Measurements from ENCODE around the gene RXFP2.

The RXFP2 gene

GRCh38 chr13:31767175-31767900, 28.0 kb downstream of the RXFP2 start:
- TF ChIP-seq, protein P1, sequence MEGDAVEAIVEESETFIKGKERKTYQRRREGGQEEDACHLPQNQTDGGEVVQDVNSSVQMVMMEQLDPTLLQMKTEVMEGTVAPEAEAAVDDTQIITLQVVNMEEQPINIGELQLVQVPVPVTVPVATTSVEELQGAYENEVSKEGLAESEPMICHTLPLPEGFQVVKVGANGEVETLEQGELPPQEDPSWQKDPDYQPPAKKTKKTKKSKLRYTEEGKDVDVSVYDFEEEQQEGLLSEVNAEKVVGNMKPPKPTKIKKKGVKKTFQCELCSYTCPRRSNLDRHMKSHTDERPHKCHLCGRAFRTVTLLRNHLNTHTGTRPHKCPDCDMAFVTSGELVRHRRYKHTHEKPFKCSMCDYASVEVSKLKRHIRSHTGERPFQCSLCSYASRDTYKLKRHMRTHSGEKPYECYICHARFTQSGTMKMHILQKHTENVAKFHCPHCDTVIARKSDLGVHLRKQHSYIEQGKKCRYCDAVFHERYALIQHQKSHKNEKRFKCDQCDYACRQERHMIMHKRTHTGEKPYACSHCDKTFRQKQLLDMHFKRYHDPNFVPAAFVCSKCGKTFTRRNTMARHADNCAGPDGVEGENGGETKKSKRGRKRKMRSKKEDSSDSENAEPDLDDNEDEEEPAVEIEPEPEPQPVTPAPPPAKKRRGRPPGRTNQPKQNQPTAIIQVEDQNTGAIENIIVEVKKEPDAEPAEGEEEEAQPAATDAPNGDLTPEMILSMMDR (IDR thresholded peaks at IDR 0.05): no peak
- Histone ChIP-seq H3K27ac (no peak overlapping the region), H3K4me1 (ENCODE audit: control insufficient read depth in 1 of 2, insufficient read depth in 1 of 2, low read depth in 1 of 2, low read length in 1 of 2) (no peaks in the 10 kb centered on the region), H3K4me3 (ENCODE audit: low read depth in 1 of 2, low read length in 1 of 2) (no peak overlapping the region), H3K36me3 (no peaks in the 10 kb centered on the region), H3K27me3 (no peaks in the 10 kb centered on the region), H3K9me3 (no peaks in the 10 kb centered on the region)

DNA sequence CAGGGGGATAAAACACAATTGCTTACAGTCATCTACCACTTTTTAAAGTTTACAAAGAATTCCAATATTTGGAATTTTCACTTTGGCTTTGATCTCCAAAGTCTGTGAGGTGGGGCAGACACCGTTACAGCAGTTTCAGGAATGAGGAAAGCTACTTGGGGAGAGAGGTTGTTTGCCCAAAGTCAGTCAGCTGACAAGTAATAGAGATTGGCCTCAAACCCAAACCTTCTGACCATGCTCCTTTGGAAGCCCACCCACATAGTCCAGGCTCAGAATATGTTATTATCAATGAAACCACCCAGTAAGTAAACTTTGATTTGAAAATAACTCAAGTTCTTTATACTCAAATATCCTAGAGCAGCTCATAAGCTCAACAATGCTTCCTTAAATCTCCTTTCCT, 29.0 kb downstream of the RXFP2 start:
- no peak overlapping the region for H3K4me3 ChIP-seq (ENCODE audit: low read depth in 1 of 2, low read length in 1 of 2)
- H3K36me3 ChIP-seq: no peaks in the 10 kb centered on the region
- TF ChIP-seq, protein P1 (IDR thresholded peaks at IDR 0.05): no peak
- H3K9me3 ChIP-seq: no peaks in the 10 kb centered on the region
- H3K27me3 ChIP-seq: no peaks in the 10 kb centered on the region
- no peak overlapping the region for H3K27ac ChIP-seq
- no peaks in the 10 kb centered on the region for H3K4me1 ChIP-seq (ENCODE audit: control insufficient read depth in 1 of 2, insufficient read depth in 1 of 2, low read depth in 1 of 2, low read length in 1 of 2)

DNA sequence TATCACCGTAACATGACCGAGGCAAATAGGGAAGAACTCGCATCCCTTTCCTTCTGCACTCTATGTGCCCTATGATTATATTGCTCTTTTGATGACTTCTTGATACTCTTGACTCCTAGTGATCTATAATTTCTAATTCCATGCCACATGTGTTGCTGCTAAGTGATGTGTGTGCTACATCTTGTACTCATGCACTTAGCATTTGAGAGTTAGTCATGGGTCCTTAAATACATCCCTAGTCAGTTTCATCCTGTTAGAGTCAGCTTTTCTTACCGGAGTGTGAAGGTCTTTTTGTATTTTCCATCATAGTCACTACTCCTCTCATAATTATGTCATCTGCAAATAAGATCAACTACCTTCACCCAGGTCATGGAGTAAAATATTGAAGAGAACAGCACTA, 30.2 kb downstream of the RXFP2 start:
- H3K27ac ChIP-seq: no peak overlapping the region

DNA sequence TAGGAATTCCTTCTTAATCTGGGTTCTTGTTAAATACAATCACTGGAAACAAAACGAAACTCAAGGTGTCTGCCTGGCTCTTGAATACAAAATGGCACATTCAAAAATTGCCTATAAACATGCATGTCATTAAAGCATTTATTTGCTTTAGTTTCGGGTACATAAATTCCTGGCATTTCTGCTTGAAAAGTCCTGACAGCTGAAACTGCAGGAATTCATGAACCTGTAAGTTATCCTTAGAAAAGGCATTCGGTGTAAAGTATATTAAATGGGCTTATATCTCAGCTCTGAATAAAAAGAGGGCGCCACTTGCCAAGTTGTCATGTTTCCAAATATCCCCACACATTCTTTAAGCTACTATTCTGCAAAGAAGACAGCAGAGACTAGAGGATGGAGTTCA, 32.9 kb downstream of the RXFP2 start:
- TF ChIP-seq, protein P1 (IDR thresholded peaks at IDR 0.05): no peak
- Histone ChIP-seq H3K27me3 (no peaks in the 10 kb centered on the region), H3K4me3 (ENCODE audit: low read depth in 1 of 2, low read length in 1 of 2) (no peak overlapping the region), H3K9me3 (no peaks in the 10 kb centered on the region), H3K4me1 (ENCODE audit: control insufficient read depth in 1 of 2, insufficient read depth in 1 of 2, low read depth in 1 of 2, low read length in 1 of 2) (no peaks in the 10 kb centered on the region), H3K36me3 (no peaks in the 10 kb centered on the region), H3K27ac (no peak overlapping the region)

More for the DNA sequence above, 30.2 kb downstream of the RXFP2 start:
- Histone ChIP-seq H3K4me3 (ENCODE audit: low read depth in 1 of 2, low read length in 1 of 2) (no peak overlapping the region), H3K36me3 (no peaks in the 10 kb centered on the region), H3K27me3 (no peaks in the 10 kb centered on the region), H3K9me3 (no peaks in the 10 kb centered on the region), H3K4me1 (ENCODE audit: control insufficient read depth in 1 of 2, insufficient read depth in 1 of 2, low read depth in 1 of 2, low read length in 1 of 2) (no peaks in the 10 kb centered on the region)
- TF ChIP-seq, protein P1 (IDR thresholded peaks at IDR 0.05): no peak

DNA sequence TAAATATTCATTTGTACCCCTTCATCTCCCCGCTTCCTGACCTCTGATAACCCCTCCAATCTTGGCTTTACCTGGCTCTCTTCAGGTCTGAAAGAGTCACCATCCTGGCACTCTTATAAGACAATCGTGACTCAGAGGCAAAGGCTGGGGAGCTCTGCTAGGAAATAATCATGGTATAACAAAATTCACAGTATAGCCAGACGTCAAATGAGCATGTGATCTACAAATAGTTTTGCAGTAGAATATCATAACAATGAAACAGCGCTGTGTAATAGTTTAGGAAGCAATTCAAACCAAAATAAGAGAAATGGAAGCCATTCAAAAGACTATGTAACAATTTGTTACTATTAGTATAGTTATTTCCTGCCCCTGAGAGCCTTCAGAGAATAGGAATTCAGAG, 34.2 kb downstream of the RXFP2 start:
- no peak overlapping the region for H3K4me3 ChIP-seq (ENCODE audit: low read depth in 1 of 2, low read length in 1 of 2)
- no peaks in the 10 kb centered on the region for H3K27me3 ChIP-seq
- H3K4me1 ChIP-seq (ENCODE audit: control insufficient read depth in 1 of 2, insufficient read depth in 1 of 2, low read depth in 1 of 2, low read length in 1 of 2): no peaks in the 10 kb centered on the region
- no peak overlapping the region for H3K27ac ChIP-seq
- TF ChIP-seq, protein P1 (IDR thresholded peaks at IDR 0.05): no peak
- no peaks in the 10 kb centered on the region for H3K36me3 ChIP-seq
- H3K9me3 ChIP-seq: no peaks in the 10 kb centered on the region
